ENCODE measurements around the gene PHOX2A.

DNA sequence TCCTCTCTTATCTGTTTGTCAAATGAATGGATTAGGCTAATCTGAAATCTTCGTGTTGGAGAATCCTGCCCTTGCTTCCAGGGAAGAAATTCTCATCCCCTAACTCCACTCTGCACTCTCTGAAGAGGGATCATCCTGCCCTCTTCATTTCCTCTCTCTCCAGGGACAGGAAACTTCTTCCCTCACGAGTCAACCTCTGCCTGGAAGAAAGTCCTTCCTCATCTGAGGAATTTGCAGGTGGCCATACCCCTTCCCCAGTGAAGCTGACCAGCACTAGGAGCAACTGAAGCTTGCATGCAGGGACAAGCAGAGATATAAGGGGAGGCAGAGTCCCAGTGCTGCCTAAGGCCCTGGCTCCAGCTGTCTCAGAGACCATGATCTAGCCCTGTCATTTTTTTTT is 3.6 kb upstream of the PHOX2A start:
- TF ChIP-seq EZH2 (IDR thresholded peaks at IDR 0.05) = no peak
- TF ChIP-seq POLR2AphosphoS5 (IDR thresholded peaks at IDR 0.05; ENCODE audit: borderline replicate concordance, low read depth, low read length) = no peak
- no peak for TF ChIP-seq FOXP2 (optimal IDR thresholded peaks at IDR 0.05; ENCODE audit: control extremely low read depth, extremely low read length, insufficient read depth)
